ENCODE results near the gene PRPSAP1.
"Not testable (repeated sequence)": the region's sequence is repeated elsewhere in the genome, so short reads cannot be mapped to it uniquely, and the experiment has no call there.

PRPSAP1 gene

DNA sequence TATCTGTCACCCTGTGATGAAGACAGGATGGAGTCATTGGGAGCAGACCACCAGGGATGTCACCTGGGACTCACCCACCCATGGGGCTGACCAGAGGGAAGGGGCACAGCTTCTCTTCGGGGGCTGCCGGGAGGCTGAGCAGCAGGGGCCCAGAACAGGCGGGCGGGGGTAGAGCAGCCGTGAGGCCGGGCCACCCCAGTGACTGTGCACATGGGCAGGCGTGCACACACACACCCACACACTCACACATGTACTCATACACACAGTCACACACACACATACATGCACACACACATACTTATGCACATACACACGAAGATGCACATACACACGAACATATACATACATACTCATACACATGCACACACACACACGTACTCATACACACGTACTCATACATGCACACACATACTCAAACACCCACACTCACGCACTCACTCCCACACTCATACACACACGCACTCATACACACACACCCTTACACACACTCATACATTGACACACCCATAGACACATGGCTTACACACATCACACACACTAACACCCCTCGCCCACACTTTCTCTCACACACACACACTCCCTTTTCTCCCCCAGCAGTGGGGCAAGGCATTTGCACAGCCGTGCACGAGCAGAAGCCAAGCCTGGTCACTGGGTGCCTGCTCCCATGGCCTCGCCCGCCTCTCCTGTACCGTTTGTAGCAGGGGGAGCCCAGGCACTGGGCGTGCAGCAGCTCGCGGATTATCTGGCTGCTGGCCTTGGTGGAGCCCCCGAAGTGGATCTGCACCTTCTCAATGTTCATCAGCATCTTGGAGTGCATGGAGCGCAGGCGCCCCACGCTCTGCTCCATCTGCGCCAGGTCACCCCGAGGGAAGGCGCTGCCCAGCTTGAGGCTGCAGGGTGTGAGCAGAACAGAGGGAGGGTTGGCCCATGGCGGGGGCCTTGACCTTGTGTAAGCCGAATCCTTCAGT is 76.1 kb downstream of the PRPSAP1 start:
- no peak for DNase-seq (ENCODE audit: low read depth, low spot score)

DNA sequence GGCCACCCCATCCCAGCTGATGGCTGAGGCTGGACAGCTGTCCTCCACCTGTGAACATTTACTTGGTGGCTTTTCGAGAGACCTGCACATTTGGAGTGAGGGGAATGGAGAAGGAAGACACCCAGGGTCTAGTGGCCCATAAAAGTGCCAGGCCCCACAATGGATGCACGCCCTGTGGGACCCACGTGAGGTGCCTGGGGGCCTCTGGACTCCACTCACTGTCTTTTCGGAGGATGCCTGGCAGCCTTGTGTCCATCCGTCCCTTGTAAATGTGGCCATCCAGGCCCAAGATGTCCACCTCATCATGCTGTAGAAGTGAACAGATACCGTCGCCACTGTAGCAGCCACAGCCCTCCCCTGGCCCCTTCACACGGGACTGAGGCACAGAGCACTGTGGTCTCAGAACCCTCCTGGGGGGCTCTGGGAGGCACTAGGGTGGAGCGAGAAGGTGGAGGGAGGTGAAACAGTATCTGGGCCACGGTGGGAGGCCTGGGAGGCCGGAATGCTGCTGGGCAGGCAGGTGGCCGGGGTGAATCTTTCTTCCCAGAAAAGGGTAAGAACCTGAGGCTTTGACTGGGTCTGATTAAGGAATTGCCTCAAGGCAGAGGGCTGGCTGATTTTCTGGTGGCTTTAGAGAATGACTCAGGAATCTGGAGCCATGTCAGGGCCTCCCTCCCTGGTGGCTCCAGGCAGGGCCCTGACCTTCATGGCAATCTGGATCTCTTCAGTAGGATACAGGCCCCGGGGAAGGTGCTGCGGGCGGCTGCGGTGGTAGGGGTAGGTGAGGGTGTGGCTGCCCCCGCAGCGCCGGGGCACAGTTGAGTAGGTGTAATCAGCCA is 77.0 kb downstream of the PRPSAP1 start:
- peak; percentile 92 for DNase-seq (ENCODE audit: low read depth, low spot score)

- no peak for DNase-seq (ENCODE audit: low read depth, low spot score)
These were observed 77.7 kb downstream of the PRPSAP1 start for GRCh38 chr17:76276069-76276431.

DNA sequence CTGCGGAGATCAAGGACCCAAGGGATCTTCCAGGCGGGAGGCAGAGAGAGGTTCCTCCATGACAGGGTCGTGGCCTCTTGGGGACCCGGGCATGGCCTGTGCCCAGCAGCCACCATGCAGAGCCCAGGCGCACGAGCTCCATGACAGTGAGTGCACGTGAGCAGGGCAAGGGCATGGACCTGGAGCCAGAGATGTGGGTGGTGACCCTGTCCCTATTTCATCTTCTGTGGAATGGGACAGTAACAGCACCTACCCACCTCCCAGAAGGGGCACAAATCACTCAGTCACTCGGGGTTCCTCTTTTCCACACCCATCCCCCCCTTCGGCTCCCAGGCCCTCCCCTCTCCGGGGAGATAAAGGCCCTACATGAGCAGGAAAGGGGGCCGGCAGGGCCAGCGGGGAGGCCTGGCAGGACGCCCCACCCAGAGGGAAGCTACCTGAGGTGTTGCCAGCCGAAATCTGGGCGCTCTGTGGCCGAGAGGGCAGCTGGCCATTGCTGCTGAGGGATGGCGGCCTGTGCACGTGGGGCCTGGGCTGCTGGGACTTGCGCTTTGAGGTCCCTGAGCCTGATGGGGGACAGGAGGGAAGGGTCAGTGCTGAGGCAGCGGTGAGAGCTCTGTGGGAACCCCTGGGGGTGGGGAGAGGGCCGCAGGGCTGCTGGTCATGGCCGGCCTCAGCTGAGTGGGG is 78.2 kb downstream of the PRPSAP1 start:
- no peak for DNase-seq (ENCODE audit: low read depth, low spot score)

GRCh38 chr17:76274112-76274956 is 79.4 kb downstream of the PRPSAP1 start:
- no peak for DNase-seq (ENCODE audit: low read depth, low spot score)

DNA sequence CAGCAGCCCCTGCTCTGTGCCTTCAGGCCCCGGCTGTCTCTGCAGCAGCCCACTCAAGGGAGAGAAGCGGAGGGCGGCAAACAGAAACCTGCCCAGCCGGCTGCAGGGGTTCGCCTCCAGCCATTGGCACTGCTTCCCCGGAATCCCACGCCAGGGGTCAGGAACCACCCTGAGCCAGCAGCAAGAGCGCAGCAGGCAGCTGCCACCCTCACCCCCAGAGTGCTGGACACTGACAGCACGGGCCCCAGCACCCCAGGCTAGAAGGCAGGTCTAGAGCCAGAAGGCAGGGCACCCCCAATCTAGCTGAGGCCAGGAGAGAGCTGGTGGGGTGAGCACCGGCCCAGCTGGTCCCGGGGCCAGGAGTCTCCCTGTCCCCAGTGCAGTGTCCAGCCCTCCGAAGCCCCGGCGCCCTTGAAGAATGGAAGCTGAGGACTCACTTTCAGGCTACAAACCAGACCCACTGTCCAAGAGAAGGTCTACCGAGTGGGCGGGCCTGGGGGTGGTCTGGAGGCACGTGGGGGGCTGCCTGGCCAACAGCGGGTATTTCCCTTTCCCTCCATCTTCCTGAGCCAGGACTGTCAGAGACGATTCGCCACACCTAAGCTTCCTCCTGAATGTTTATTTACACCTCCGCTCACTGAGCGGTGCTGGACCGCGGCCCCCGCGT is 80.1 kb downstream of the PRPSAP1 start:
- DNase-seq (ENCODE audit: low read depth, low spot score): no peak

GRCh38 chr17:76272541-76273444 is 80.9 kb downstream of the PRPSAP1 start:
- DNase-seq (ENCODE audit: low read depth, low spot score): no peak

DNA sequence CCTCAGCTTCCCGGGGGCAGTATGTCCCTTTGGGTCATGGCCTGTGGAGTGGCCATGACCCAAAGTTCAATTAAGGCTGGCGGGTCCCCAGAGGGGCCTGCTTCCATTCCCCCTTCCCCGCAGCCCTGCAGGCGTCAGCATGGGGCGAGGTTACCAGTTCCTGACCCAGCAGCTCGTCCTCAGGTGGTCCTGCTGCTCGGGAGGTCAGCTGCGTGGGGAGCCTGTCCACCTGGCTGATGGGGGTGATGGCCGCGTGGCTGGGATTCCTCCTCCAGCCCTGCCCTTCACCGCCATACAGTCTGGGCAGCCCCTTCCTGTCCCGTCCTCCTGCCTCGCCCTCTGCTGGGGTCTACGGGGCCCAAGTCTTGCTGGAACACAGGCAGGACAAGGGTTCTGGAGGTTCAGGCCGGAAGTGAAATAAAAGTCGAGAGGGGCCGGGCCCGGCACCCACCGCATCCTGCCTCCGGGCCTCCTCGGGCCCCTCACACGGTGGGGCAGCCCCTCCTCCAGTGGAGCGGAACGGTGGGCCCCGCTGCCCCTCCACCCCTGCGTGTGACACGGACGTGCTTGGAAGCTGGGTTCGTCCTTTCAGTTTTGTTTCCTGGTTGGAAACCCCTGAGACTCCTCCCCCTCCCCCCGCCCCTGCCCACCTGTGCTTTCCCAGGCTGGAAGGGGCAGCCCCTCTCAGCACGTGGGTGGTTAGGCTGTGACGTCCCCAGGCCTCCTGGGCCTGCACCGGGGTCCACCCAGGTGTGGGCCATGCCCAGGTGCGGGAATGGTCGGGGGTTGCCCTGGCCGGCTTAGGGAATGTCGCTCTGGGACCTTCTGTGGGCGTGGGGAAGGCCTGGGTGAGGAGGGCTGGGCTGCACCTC is 81.8 kb downstream of the PRPSAP1 start:
- DNase-seq (ENCODE audit: low read depth, low spot score): peak; percentile 40

DNA sequence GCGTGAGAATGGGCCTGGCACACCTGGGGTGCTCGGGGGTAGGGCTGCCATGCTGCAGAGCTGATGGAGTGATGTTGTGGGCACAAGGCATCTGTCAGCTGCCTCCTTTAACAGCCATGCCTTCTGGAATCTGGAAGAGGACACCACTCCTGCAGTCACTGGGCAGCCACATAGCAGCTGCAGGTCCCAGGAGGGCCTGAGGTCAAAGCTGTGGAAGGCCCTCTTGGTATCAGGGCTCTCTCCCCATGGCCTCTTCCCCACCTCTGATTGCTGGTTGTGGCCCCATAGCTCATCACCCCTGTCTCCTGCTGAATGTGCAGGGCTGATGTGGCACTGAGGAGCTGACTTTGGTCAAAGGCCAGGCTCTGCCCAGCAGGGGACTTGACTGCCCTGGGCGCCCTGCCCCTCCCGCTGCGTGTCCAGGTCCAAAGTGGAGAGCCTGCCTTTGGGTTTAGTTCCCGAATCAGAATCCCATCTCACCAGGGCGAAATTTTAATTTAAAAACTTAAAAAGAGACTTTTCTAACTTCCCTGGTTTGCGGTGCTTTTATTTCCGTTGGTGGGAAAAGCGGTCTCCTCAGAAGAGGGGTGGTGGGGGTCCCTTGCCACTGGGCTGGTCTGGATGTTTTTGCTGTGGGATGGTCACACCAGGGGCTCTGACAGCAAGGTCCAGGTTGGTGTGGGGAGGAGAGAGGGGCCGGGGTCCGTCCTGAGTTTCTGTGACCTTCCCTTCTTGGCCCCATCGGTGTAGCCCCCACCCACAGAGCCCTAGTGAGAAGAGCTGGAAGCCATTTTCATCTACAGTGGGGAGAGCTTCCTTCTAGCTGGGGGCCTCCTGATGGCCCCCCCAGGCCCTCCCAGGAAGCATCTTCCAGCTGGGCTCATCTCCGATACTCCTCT is 82.7 kb downstream of the PRPSAP1 start:
- DNase-seq (ENCODE audit: low read depth, low spot score): no peak

DNA sequence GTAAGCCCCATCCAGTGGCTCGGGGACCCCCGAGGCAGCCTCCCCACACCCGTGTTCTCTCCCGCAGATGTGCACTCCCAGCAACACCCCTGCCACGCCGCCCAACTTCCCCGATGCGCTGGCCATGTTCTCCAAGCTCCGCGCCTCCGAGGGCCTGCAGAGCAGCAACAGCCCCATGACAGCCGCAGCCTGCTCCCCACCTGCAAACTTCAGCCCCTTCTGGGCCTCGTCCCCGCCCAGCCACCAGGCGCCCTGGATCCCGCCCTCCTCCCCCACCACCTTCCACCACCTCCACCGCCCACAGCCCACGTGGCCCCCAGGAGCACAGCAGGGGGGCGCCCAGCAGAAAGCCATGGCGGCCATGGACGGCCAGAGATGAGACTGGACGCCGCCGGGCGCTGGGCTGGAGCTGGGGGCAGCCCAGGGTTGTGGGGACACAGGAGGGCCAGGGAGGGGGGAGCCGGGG is 83.6 kb downstream of the PRPSAP1 start:
- no peak for DNase-seq (ENCODE audit: low read depth, low spot score)

DNA sequence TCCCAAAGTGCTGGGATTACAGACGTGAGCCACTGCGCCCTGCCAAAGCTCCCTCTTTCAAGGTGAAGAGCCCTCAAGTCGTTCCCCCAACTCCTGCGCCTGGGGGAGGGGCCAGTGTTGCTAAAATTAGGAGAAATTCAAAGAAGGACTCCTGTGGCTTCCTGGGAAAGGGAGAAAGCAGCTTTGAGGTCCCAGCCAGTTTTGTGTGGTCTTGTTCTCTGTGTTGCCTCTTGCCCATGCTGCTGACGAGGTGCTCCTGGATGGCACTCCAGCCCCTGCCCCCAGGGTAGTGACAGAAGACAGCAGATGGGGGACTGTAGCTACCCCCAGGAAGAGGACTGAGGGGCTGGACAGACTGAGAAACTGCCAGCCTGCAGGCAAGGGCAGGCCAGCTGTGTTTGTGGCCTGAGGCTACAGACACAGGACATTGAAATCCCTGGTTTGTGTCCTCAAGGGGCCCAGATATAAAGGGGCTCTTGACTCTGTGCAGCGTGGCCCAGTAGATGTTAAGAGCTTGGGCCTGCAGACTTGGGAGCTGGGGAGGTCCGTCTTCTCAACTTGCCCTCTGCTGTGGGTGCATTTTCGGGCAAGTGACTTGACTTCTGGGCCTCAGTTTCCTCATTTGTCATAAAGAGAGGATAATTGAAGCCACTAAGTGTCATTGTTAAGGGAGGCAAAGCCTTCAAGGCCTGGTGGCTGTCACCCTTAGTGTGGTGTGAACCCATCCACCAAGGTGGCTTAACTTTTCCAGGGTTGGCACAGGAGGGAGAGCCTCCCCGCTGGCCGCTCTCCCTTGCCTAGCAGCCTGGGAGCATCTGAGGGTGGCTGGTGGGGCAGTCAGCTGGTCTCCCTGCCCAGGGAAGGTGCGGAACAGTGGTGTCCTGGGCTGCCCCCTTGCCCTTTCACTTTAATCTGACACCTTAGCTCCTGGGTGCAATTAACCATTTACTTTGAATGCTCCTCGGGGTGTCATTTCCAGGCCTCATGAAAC is 84.4 kb downstream of the PRPSAP1 start:
- DNase-seq (ENCODE audit: low read depth, low spot score): peak; percentile 69

DNA sequence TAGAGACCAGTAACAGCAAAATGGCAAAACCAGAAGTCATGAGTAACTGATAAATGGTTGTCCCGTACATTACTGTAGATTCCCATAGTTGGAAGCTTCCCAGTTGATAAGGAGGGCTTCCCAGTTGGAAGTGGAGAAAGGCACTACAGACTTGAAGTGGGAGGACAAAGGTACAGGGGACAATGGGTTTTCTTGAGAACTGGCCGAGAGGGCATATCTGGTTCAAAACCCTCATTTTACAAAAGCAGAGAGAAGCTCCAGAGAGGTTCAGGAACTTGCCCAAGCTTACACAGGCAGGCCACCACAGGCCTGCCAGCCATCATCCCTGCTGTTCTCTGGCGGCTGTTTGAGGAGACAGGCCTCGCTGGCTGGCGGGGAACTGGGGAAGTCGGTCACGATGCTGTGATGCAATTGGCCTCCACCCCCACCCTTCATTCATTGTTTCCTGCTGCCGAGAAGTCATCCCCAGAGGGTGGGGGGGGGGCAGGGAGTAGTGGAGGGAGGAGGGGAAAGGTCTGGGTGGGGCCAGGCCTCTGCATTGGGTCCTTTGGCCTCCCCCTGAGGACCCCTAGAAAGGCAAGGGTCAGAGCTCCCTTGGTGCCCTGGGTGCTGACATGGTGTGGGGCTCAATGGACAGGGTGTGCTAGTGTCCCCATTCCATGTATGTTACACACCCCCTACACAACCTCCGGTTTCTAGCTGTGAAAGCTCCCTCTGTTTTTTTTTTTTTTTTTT is 85.5 kb downstream of the PRPSAP1 start:
- peak; percentile 84 for DNase-seq (ENCODE audit: low read depth, low spot score)

DNA sequence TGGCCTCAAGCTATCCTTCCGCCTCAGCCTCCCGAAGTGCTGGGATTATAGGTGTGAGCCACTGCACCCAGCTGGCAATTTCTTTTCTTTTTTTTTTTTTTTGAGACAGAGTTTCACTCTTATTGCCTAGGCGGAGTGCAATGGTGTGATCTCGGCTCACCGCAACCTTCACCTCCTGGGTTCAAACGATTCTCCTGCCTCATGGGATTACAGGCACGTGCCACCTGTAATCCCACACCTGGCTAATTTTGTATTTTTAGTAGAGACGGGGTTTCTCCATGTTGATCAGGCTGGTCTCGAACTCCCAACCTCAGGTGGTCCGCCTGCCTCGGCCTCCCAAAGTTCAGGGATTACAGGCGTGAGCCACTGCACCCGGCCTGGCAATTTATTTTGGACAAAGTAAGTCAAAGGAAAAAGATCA is 86.1 kb downstream of the PRPSAP1 start:
- not testable (repeated sequence) for DNase-seq (ENCODE audit: low read depth, low spot score)

- DNase-seq (ENCODE audit: low read depth, low spot score): no peak
These were observed 86.6 kb downstream of the PRPSAP1 start for GRCh38 chr17:76267051-76267576.
